KG1 (cell line): ENCODE measurements around the gene TIPARP.

Experiments used
- DNase-seq: peaks from one replicate; lab custom pipeline; 2025; lab: John Stamatoyannopoulos, UW

TIPARP gene, protein sequence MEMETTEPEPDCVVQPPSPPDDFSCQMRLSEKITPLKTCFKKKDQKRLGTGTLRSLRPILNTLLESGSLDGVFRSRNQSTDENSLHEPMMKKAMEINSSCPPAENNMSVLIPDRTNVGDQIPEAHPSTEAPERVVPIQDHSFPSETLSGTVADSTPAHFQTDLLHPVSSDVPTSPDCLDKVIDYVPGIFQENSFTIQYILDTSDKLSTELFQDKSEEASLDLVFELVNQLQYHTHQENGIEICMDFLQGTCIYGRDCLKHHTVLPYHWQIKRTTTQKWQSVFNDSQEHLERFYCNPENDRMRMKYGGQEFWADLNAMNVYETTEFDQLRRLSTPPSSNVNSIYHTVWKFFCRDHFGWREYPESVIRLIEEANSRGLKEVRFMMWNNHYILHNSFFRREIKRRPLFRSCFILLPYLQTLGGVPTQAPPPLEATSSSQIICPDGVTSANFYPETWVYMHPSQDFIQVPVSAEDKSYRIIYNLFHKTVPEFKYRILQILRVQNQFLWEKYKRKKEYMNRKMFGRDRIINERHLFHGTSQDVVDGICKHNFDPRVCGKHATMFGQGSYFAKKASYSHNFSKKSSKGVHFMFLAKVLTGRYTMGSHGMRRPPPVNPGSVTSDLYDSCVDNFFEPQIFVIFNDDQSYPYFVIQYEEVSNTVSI

DNA sequence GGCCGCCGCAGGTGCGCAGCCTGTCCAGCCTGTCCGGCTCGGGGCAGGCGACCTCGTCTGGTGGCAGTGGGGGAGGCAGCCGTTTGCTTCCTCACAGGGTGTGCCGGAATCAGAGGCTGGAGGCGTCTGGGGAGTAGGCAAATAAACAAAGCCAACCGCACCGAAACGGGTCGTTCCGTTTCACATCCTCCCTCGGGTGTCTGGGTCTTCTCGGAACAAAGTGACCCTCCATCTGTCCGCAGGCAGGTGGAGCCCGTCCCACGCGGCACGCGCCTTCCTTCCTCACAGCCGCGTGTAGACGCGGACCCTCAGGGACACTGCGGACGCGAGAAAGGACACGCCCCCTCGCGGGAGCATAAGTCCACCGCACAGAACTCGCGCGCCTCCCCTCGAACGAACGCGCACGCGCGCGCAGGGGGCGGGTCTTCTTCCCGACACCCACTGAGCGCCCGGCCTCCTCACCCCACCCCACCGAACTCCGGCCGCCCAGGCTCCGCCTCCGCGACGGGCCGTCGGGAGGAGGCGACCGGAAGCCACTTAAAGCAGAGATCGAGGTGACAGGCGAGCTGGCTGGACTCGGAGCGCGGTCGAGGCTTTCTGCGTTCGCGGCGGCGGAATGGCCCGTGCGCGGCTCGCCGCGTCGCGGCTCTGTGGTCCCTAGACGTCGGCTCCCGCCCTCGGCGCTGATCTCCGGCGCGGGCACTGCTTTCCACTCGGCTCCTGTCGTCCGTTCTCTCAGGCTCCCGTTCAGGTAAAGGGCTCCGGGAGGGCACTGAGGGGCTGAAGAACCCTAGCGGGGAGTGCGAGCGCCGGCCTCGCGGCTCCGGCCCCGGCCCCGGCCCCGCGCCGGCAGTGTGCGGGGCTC is at the start of gene TIPARP:
Gene TIPARP (plus strand): TSS at position 545 of the 865 bp plus-strand sequence. CDS start 3,108 bp downstream, outside the sequence.
- peak; percentile 97 for DNase-seq

DNA sequence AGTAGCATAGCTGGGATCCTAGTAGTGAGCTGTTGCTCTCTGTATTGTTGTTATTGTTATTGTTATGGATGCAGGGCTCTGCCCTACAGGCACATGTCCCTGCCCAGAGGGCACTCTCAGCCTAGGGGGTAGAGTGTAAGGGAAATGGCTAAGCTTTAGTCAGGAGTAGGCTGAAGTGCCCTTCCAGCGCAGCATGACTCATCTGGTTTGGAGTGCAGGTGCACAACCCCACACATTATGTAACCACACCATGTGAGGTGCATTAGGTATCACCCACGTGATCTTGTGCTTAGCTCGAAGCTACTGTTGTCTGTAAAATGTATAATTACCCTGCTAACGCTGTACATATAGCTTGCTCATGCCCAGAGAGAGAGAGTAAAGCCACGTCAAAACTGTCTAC is 48.3 kb upstream of the TIPARP start:
- no peak for DNase-seq

DNA sequence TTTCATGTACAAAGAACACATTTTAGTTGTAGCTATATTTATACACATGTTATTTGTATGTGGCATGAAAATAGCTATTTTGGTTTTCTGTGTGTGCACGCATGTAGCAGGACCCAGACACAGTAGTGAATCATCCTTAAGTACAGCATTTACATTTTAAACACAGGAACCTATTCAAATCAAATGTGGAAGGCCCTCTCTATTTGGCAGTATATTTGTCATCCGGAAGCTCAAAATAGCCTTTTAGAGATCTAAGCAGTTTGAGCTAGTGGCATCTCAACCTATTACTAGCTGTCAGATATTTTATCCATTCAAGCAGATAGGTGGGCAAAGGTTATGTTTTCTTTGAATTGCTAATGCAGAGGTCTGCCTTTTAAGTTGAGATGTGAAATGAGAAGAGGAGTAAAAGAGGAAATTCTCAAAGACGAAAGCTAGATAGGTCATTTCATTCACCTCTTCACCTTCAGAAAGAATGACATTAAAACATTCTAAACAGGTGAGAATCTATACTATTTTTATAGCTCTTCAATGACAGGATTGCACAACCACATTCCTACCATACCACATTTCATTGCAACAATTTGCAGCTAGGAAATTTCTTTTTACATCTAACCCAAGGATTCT is 46.3 kb upstream of the TIPARP start:
- DNase-seq, result no peak

DNA sequence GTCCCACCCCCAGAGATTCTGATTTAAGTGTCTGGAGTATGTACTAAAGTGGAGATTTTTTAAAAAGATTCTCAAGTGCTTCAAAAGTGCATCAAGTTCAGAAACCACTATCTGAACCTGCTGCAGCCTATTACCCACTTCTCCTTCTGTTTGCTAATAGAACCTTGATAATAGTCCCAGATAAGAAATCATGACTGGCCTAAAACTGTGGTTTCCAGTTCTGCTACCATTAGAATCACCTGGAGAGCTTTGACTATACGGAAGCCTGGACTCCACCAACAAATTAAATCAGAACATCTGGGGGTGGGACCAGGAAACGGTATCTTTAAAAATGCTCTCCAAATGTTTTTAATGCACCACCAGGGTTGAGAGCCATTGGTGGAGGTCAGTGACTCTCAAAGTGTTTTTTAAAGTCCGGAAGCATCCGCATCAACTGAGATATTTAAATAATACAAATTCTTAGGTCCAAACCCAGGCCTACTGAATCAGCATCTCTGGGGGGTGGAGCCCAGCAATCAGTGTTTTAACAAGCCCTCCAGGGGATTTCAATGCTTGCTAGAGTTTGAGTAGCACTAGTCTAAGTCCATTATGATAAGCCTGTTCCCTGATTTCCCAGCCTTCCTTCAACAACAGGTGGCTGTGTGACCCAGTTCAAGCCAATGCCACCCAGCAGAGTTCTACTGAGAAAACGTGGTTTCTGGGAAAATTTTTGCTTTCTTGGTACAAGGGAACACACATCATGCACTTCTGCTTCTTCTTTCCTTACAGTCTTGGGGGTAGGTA is 45.4 kb upstream of the TIPARP start:
- DNase-seq, result no peak

DNA sequence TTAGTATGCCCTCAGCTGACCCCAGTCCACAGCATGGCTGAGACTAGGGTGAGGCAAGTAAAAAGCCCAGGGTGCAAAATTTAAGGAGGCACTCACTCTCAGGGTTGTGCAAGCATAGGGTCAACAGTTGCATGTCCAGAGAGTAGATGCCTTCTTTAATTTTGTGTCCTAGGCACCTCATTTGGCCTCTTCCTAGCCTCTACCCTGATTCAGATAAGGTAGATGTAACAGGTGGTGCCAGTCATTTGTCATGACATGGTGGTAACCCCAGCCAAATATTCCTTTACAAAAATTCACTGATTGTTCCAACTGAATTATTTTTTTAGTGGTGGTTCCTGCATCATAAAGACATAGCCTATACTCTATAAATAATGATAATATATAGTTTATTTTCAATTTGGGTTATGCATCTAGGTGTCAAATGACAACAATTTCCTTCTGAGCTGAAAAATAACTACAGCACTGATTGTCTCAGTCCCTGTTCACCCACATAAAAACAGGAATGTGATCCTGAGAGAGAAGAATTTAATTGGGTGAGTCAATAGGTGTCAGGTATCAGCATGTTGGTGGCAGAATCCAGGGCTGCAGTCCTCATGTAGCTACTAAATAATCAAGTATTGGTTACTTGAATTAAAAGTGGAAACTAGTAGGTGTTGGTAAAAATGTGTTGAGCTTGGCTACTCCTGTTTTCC is 44.2 kb upstream of the TIPARP start:
- no peak for DNase-seq

DNA sequence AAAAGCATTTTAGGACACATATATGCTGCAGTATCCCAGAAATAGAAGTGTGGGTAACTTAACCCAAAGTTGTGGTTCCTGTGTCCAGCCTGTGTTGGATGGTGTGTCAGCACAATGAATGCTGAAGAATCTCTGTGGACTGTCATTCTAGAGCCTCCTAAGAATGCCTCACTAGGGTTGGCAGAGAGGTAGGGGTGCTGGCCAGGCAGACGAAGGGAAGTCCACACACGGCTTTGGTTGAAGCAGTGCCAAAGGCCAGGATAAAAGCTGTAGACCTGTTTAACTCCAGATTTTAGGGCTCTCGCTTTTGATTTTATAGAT is 43.7 kb upstream of the TIPARP start:
- DNase-seq, result no peak

DNA sequence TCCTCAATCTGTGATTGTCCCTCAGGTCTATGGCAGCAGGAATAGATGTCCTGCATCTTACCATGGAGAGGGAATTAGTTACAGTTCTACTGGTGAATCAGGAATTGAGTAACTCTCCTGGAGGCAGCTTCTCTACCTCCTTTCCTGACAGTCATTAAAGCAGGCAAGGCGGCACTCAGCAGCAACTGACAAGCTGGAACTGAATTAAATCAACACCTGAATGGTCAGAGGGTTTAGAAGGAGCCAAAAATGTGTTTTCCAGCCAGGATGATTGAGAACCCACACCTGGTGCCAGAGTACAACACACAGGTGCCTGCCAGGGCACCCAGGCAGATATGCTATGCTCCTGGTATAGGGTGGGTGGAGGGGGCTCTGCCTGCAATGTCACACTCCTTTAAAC is 43.1 kb upstream of the TIPARP start:
- DNase-seq, result no peak

DNA sequence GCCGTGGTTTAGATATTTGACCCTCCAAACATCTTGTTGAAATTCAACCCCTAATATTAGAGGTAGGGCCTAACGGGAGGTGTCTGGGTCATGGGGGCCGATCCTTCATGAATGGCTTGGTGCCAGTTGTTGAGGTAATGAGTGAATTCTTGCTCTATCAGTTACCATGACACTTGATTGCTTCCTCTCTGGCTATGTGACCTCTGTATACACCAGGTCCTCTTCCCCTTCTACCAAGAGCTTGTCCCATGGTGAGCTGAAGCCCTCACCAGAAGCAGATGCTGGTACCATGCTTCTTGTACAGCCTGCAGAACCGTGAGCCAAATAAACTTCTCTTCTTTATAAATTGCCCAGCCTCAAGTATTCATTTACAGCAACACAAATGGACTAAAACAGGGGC is 41.8 kb upstream of the TIPARP start:
- DNase-seq, result no peak

DNA sequence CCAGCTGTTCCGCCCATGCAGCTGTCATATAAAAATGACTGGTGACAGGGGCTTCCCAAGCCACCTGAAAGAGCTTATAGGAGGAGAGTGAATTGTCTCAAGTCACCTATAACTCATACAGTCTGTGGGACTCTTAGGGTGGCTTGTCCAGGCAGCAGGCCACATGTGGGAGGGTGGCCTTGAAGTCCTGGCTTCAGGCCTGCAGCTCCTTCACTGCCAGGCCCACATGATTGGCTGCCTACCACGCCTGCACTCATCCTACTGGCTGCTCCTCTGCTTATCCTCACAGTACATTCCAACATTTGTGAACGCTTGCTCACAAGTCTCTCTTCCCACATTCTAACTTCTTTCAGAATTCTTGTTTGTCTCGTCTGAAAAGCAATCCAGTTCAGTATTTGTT is 41.1 kb upstream of the TIPARP start:
- DNase-seq, result no peak

DNA sequence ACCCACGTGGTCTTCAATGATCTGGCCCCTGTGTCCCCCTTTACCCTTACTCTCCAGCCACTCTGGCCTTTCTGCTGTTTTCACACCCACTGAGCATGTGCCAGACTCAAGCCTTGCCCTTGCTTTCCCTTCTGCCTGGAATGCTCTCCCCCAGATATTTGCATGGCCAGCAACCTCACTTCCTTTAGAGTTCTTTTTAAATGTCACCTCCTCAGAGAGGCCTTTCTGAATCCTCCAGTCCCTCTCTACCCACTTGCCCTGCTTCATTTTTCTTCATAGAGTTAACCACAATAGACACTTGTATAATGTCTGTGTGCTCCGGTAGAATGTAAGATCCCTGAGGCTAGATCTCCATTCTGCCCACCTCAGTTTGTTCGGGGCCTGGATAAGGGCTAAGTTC is 39.4 kb upstream of the TIPARP start:
- DNase-seq, result no peak

DNA sequence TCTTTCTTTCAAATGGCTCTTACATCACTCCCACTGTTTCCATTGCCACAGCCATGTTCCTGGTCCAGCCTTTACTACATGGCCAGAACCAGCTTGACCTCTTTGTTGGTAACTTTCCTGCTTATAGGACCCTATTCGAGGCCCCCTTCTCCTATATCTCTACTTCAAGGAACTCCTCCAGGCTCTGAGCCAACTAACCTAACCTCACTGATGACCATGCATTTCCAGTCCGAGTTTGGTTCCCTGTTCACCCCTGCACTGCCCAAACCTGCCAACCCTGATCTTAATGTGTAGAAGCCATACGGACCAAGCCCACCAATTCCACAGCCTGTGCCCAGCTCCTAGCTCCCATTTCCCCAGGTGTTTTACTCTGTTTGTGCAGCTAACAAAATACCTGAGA is 38.4 kb upstream of the TIPARP start:
- no peak for DNase-seq

DNA sequence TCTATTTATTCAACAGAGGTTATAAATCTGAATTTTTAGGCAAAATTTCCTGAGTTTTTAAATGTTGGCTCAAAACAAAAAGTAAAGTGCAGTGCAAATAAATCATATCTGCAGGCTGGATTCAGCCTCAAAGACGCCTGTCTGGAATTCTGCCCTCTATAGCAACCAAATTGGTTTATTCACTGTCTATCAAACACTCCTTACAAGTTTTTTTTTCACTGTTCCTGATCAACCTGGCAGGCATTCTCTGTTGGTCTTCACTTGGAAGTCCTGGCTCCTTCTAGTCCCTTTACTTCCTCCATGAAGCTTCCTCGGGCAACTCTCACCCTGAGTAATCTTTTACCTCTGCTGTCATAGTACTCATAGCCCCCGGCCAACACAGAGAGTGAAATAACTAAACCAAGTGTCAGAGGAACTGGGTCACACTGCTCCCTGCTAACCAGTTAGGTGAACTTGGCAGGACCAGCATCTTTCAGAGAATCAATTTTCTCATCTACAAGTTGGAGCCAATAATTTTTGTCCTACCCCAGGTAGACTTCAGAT is 36.8 kb upstream of the TIPARP start:
- DNase-seq, result no peak

DNA sequence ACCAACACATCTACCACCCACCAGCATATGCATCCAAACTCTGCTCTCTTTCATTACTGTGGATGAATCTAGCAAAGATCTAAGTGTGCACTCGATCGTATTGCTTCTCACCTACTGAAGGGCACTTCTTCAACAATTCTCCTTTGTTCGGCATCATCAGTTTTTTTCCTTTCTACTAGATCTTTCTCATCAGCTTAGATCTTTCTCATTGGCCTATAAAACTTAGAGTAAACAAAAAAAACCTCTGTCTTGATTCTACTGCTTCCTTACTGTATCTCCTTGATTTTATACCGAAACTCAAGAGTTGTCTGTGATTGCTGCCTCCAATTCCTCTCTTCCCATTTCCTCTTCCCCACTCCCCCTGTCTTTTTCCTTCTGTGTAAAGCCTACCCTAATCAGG is 36.1 kb upstream of the TIPARP start:
- DNase-seq, result no peak

DNA sequence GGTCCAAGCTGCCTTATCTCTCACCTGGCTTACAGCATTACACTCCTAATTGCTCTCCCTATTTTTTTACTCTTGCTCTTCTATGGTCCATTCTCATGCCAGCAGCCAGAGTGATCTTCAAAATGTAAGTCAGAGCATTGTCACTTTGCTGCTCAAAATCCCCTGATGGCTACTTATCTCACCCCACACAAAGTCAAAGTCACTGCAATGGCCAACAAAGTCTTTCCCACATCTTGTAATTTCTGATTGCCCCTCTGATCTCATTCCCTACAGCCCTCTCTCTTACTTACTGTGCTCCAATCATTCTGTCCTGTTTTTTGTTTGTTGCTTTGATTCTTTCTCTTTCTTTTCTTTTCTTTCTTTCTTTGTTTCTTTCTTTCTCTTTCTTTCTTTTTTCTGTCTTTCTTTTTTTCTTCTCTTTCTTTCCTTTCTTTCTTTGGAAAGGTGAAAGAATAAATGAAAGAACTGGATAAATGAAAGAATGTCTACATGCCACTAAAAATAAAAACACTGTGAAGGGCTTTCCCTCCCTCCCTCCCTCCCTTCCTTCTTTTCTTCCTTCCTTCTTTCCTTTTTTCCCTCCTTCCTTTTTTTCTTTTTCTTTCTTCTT is 34.9 kb upstream of the TIPARP start:
- no peak for DNase-seq

DNA sequence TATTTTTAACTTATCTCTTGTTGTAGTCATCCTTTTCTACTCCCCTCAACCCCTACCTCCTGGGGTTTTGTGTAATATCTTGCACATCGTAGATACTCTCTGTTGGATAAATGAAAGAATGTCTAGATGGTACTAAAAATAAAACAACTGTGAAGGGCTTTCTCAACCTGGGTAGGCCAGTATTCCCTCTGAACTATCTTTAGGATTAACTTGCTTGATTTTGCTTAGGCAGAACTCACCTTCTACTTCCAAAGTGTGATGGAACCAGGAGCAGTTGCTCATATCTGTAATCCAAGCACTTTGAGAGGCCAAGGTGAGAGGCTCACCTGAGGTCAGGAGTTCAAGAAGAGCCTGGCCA is 32.8 kb upstream of the TIPARP start:
- no peak for DNase-seq

DNA sequence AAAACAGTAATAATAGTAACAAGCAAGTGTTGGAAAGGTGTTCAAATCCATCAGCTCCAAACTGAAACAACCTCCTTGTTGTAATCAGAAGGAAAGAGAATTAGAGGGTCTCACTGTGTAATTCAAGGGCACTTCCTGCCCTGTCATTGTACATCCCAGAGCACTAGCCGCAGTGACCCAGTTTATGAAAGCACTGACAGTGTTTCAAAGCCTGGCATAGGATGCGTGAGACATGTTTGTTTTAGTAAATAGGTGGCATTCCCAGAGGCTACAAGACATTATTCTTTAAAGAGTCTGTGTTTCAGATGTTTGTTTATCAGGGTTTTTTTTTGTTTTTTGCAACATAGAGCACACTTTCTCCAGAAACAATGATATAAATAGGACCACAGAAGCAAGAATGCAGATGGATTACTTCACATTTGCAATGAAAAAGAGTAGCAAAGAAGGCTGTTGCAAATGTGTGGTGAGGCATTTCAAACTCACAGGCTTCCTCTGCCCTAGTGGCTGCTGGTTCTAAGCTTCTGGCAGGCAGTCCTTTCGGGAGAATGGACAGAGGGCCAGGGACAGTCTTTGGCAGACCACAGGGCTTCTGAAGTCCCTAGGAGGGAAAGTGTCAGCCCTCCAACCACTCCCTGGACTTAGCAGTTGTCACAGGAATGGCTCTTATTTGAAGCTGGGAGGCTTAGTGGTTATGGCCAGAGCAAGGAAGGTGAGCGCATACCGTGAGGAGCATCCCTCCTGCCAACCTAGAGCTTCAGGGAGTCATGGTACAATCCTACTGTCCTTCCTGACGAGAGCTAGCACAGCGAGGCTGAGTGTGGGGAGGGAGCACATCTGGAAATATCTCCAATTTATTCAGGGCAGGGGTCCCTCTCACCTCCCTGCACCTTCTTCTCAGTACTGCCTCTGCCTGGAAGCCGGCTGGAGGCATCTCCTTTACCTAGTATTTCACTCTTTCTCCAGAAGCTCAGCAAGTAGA is 31.4 kb upstream of the TIPARP start:
- no peak for DNase-seq

DNA sequence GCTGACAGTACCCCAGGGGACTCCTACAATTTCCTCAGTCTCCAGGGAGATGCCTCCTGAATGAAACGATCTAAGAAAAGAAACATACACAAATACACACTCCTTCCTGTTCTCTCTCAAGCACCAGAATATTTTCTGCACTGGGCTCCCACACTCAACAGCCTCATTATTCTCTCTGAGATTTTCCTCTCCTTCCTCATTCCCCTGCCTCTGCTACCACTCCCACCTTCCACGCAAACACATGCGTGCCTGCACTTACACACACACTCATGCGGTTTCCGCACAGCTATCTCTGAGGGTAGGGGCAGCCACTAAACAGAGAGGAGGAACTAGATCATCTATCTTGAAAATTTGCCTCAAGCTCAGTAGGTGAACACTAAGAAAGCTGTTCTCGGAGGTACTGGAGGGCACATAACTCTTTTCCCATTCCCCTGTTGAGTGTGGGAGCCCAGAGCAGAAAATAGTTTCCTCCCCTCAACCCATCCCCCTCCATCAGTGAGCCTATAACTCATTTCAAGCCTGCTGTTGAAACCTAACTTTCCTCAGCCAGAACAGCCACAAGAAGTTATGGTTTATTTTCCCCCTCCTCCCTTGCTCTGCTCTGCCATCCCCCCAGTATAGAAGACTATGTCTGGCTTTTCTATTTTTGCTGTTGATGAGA is 30.5 kb upstream of the TIPARP start:
- DNase-seq, result peak; percentile 32

DNA sequence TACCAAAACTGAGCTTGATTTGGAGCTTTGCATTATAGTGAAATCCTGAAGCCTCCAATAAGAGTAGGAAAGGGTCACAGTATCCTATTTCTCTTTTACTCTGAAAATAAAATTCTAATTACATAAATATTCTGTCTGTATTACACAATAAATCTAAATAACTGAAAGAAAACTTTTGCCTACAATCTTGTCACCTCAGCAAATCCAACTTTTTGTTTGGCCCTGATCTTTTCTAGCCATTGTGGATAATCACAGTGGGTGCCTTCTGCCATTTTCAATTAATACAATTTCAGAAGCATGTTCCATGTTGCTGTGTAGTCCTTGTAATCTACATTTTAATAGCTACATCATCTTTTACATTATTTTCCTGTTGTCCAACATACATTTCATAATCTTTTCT is 29.4 kb upstream of the TIPARP start:
- DNase-seq, result no peak

DNA sequence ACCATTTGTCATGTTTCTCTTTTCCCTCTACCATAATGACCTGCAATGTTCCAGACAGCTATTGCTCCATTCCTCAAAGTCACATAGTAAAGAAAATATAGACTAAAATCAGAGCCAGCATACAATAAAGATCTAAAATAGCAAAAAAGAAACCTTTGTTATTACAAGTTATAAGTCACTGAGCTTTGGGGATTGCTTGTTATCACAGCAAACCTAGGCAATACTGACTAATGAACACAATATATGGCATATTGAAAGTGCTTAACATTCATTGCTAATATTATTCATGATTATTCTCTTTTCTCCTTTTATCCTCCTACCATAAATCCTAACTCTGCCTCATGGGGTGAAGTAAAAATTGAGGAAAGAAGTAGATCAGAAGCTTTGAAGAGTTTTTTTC is 27.4 kb upstream of the TIPARP start:
- no peak for DNase-seq
